ENCODE data around the gene CXCR1. TPM values are rescaled to one million over a fixed set of nuclear protein-coding genes. Genes with fewer than 3 reads are reported as not detected.

Gene CXCR1
- total RNA-seq, 1 donor from 2014 or later, result not detected

DNA sequence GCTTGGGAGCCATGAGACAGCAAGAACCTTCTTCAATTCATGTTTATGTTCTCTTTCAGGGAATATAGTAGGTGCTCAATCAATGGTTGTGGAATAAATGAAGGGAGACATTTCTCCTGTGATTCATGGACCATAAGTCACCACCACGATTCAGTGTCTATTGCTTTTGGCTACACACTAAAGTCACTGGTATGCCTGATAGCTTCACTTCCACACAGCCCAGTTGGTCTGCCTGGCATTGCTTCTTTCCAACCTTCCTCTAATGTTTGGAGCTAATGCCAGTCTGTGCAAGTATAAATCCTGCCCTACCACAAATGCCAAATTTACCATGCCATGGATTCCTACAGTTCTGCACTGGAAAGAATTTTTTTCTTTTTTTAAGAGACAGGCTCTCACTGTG lies 1.3 kb upstream of the CXCR1 start:
- TF ChIP-seq CTCF (IDR thresholded peaks at IDR 0.05; ENCODE audit: unreplicated experiment), result no peak
- Mint-ChIP-seq H3K4me3 (ENCODE audit: low read depth) (no peak overlapping the region), H3K36me3 (ENCODE audit: insufficient read depth) (no peaks in the 10 kb centered on the region), H3K4me1 (ENCODE audit: low read depth) (peaks cover 7% of the 10 kb centered on the region), H3K9me3 (ENCODE audit: low read depth) (no peaks in the 10 kb centered on the region), H3K27ac (no peak overlapping the region), H3K27me3 (peaks cover 30% of the 10 kb centered on the region)
- DNase-seq (ENCODE audit: low spot score, unreplicated experiment), result no peak

DNA sequence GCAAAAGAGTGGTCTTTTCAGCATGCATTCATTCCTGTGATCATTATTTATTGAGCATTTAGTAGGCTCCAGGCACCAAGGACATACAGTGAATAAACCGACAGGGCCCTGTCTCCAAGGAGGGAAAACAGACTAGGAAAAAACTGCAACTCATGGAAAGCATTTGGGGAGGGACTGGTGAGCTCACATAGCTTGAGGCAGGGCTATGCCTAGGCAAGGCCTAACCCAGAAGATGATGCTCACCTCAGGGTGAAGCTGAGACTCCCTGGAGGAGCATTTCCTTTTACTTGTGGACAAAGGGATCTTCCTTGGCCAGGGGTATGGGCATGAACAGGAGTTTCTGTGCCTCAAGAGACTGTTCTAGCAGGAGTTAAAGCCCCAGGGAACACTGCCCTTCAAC lies 3.9 kb downstream of the CXCR1 start:
- no peak for DNase-seq (ENCODE audit: low spot score, unreplicated experiment)
- Mint-ChIP-seq H3K27ac (no peak overlapping the region), H3K27me3 (peaks cover 44% of the 10 kb centered on the region), H3K9me3 (ENCODE audit: low read depth) (no peaks in the 10 kb centered on the region), H3K4me1 (ENCODE audit: low read depth) (no peaks in the 10 kb centered on the region), H3K4me3 (ENCODE audit: low read depth) (no peak overlapping the region), H3K36me3 (ENCODE audit: insufficient read depth) (no peaks in the 10 kb centered on the region)
- no peak for TF ChIP-seq CTCF (IDR thresholded peaks at IDR 0.05; ENCODE audit: unreplicated experiment)

DNA sequence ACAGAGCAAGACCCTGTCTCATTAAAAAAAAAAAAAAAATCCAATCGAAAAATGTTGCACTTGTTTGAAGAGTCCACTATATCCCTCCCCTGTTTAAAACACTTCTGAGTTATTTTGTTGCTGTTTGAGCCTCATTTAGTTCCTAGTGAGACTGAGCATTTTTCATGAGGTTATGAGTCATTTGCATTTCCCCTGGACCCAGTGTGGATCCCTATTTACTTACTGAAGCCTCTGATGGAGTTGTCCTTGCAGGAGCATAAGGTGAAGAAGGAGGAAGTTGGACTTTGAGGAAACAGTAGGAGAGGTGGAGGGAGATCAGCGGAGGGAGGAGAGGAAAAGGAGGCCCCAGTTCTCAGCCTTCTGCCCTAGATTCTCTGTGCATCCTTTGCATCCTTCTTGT lies 5.1 kb downstream of the CXCR1 start:
- Mint-ChIP-seq H3K9me3 (ENCODE audit: low read depth) (no peaks in the 10 kb centered on the region), H3K4me1 (ENCODE audit: low read depth) (no peaks in the 10 kb centered on the region), H3K4me3 (ENCODE audit: low read depth) (no peak overlapping the region), H3K36me3 (ENCODE audit: insufficient read depth) (no peaks in the 10 kb centered on the region), H3K27me3 (peaks cover 41% of the 10 kb centered on the region), H3K27ac (no peak overlapping the region)
- no peak for DNase-seq (ENCODE audit: low spot score, unreplicated experiment)
- TF ChIP-seq CTCF (IDR thresholded peaks at IDR 0.05; ENCODE audit: unreplicated experiment), result no peak

DNA sequence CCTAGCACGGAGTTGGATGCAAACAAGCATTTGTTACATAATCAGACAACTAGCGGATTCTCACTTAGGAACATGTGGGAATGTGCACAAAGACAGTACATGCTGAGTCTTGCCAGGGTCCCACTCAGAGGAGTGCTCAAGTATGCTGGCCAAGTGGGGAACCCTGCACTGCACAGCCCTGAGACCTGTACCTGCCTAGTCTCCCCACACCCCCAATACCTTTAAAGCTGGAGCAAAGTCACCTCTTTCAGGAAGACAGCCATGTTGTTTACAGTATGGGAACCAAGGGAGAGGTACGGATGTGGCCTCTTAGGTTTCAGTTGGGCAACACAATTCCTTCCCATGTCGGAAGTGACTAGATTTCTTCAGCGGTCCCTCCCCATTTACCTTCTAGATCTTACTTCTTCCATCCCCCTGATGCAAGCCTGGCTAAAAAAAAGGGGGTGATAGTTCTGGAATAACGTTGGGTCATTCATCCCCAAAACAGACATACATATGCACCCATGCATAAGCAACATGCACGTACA lies 10.7 kb downstream of the CXCR1 start:
- Mint-ChIP-seq H3K4me1 (ENCODE audit: low read depth) (no peaks in the 10 kb centered on the region), H3K27me3 (peaks cover 23% of the 10 kb centered on the region), H3K36me3 (ENCODE audit: insufficient read depth) (no peaks in the 10 kb centered on the region), H3K27ac (no peak overlapping the region), H3K4me3 (ENCODE audit: low read depth) (no peak overlapping the region), H3K9me3 (ENCODE audit: low read depth) (no peaks in the 10 kb centered on the region)
- TF ChIP-seq CTCF (IDR thresholded peaks at IDR 0.05; ENCODE audit: unreplicated experiment), result no peak
- DNase-seq (ENCODE audit: low spot score, unreplicated experiment), result no peak

- Mint-ChIP-seq H3K4me3 (ENCODE audit: low read depth) (no peak overlapping the region), H3K27ac (no peak overlapping the region), H3K36me3 (ENCODE audit: insufficient read depth) (no peaks in the 10 kb centered on the region), H3K4me1 (ENCODE audit: low read depth) (no peaks in the 10 kb centered on the region), H3K9me3 (ENCODE audit: low read depth) (no peaks in the 10 kb centered on the region), H3K27me3 (peaks cover 33% of the 10 kb centered on the region)
- no peak for DNase-seq (ENCODE audit: low spot score, unreplicated experiment)
- TF ChIP-seq CTCF (IDR thresholded peaks at IDR 0.05; ENCODE audit: unreplicated experiment), result no peak
Measured at GRCh38 chr2:218152777-218153176, 14.0 kb downstream of the CXCR1 start.
